ENCODE data around the gene CTNNB1. TPM values are rescaled to one million over a fixed set of nuclear protein-coding genes. Genes with fewer than 3 reads are reported as not detected.

Gene CTNNB1
- total and polyA plus RNA-seq, 2 experiments from 2014 or later = 89.4 to 566 TPM

DNA sequence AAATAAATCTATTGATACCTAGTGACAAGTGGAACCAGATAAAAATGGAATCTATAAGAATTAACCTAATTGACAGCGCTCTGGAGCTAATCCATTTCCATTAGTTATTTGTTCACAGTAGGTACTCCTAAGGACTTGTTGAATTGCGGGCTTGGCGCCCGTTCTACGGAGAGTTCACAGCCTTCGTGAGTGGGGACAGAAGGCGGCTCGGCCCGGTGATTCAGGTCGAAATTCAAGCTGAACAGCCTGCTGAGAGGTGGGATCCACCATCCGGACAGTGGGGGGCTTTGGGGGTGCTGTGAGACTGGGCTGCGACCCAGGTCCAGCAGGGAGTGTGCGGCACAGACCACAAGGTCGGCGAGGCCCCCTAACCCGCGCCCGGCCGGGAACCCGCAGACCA, 779 bp upstream of the CTNNB1 start (continued):
- TF ChIP-seq ZNF462 (CRISPR knock-in tag; IDR thresholded peaks at IDR 0.05) = no peak

- peak overlapping the region; percentile 98 for H3K27ac ChIP-seq (ENCODE audit: low read depth)
- H3K27me3 ChIP-seq (ENCODE audit: insufficient read depth) = peaks cover 9% of the 10 kb centered on the region; the same call in 1 of the 2 replicates
- H3K79me2 ChIP-seq (replicated peaks; ENCODE audit: insufficient read depth) = peaks cover 51% of the 10 kb centered on the region
- H3K4me2 ChIP-seq = peak overlapping the region; percentile 84
- H3K9me2 ChIP-seq (ENCODE audit: insufficient read depth) = no peaks in the 10 kb centered on the region
- peaks cover 43% of the 10 kb centered on the region for H3K4me1 ChIP-seq (ENCODE audit: insufficient read depth)
- H3K9me3 Mint-ChIP-seq = no peaks in the 10 kb centered on the region
- H4K20me1 ChIP-seq (replicated peaks; ENCODE audit: insufficient read depth) = peaks cover 39% of the 10 kb centered on the region
- DNase-seq (ENCODE audit: low spot score) = peak; percentile 79
- H3K36me3 Mint-ChIP-seq (ENCODE audit: low read depth) = peaks cover 10% of the 10 kb centered on the region; the same call in 2 of the 3 replicates
- peak; percentile 16 for ATAC-seq
- no peak overlapping the region for H2AFZ ChIP-seq
- peaks cover 41% of the 10 kb centered on the region for H3K4me1 Mint-ChIP-seq
- no peak for TF ChIP-seq JUNB (IDR thresholded peaks at IDR 0.05; ENCODE audit: unreplicated experiment)
- TF ChIP-seq EZH2 (IDR thresholded peaks at IDR 0.05; ENCODE audit: low read depth, unreplicated experiment) = no peak
- TF ChIP-seq, protein P1, sequence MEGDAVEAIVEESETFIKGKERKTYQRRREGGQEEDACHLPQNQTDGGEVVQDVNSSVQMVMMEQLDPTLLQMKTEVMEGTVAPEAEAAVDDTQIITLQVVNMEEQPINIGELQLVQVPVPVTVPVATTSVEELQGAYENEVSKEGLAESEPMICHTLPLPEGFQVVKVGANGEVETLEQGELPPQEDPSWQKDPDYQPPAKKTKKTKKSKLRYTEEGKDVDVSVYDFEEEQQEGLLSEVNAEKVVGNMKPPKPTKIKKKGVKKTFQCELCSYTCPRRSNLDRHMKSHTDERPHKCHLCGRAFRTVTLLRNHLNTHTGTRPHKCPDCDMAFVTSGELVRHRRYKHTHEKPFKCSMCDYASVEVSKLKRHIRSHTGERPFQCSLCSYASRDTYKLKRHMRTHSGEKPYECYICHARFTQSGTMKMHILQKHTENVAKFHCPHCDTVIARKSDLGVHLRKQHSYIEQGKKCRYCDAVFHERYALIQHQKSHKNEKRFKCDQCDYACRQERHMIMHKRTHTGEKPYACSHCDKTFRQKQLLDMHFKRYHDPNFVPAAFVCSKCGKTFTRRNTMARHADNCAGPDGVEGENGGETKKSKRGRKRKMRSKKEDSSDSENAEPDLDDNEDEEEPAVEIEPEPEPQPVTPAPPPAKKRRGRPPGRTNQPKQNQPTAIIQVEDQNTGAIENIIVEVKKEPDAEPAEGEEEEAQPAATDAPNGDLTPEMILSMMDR (conservative IDR thresholded peaks at IDR 0.05; ENCODE audit: low read depth in 2 of 2) = no peak
- TF ChIP-seq STAT1 (IDR thresholded peaks at IDR 0.05; ENCODE audit: unreplicated experiment) = no peak
- no peak for TF ChIP-seq CREB1 (CRISPR knock-in tag; IDR thresholded peaks at IDR 0.05; ENCODE audit: low read depth)
- no peak for TF ChIP-seq POLR2AphosphoS5 (IDR thresholded peaks at IDR 0.05; ENCODE audit: low read depth)
- TF ChIP-seq, protein P2, sequence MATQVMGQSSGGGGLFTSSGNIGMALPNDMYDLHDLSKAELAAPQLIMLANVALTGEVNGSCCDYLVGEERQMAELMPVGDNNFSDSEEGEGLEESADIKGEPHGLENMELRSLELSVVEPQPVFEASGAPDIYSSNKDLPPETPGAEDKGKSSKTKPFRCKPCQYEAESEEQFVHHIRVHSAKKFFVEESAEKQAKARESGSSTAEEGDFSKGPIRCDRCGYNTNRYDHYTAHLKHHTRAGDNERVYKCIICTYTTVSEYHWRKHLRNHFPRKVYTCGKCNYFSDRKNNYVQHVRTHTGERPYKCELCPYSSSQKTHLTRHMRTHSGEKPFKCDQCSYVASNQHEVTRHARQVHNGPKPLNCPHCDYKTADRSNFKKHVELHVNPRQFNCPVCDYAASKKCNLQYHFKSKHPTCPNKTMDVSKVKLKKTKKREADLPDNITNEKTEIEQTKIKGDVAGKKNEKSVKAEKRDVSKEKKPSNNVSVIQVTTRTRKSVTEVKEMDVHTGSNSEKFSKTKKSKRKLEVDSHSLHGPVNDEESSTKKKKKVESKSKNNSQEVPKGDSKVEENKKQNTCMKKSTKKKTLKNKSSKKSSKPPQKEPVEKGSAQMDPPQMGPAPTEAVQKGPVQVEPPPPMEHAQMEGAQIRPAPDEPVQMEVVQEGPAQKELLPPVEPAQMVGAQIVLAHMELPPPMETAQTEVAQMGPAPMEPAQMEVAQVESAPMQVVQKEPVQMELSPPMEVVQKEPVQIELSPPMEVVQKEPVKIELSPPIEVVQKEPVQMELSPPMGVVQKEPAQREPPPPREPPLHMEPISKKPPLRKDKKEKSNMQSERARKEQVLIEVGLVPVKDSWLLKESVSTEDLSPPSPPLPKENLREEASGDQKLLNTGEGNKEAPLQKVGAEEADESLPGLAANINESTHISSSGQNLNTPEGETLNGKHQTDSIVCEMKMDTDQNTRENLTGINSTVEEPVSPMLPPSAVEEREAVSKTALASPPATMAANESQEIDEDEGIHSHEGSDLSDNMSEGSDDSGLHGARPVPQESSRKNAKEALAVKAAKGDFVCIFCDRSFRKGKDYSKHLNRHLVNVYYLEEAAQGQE (IDR thresholded peaks at IDR 0.05; ENCODE audit: unreplicated experiment) = no peak
- no peak for TF ChIP-seq NANOG (IDR thresholded peaks at IDR 0.05; ENCODE audit: borderline replicate concordance)
- no peak for TF ChIP-seq EZH2phosphoT487 (IDR thresholded peaks at IDR 0.05; ENCODE audit: unreplicated experiment)
- TF ChIP-seq ZNF331 (CRISPR knock-in tag; IDR thresholded peaks at IDR 0.05; ENCODE audit: low read depth) = no peak
- no peak for TF ChIP-seq ETS1 (IDR thresholded peaks at IDR 0.05)
- H3K36me3 ChIP-seq (ENCODE audit: insufficient read depth) = no peaks in the 10 kb centered on the region
- peak overlapping the region; percentile 92 for H3K4me3 ChIP-seq
- H3F3A ChIP-seq (replicated peaks; ENCODE audit: low read depth) = no peaks in the 10 kb centered on the region
- H3K4me3 Mint-ChIP-seq = peak overlapping the region; percentile 98
- 0 out of 2 replicates have a peak overlapping the region, but pooled peaks have one; percentile 54 for H3K27ac Mint-ChIP-seq
- peaks cover 9% of the 10 kb centered on the region for H3K27me3 Mint-ChIP-seq (ENCODE audit: insufficient read depth, low read depth, poor library complexity)
Observed at GRCh38 chr3:41199866-41200668, 762 bp downstream of the CTNNB1 start.
